Measurements from ENCODE around the gene CADM1.

Gene CADM1

GRCh38 chr11:115194802-115195110 lies 309.5 kb downstream of the CADM1 start:
- DNase-seq (ENCODE audit: low spot score) = no peak
- POLR2A ChIA-PET (ENCODE audit: low non-redundant PET) = no interaction called here
- CTCF ChIA-PET = interaction anchor here (0.6 kb wide), 1 partner anchor 35 kb away, joined by 3 read pairs; no protein-coding TSS in a partner anchor
- H3K27ac ChIP-seq = no peak overlapping the region
- no peak for TF ChIP-seq CTCF (conservative IDR thresholded peaks at IDR 0.05; ENCODE audit: low read depth)

GRCh38 chr11:115193914-115194801 lies 310.1 kb downstream of the CADM1 start:
- no peak for DNase-seq (ENCODE audit: low spot score)
- ChIA-PET POLR2A (ENCODE audit: low non-redundant PET) (no interaction called here), CTCF (interaction anchor here (0.6 kb wide), 1 partner anchor 35 kb away, joined by 3 read pairs; no protein-coding TSS in a partner anchor)
- TF ChIP-seq CTCF (conservative IDR thresholded peaks at IDR 0.05; ENCODE audit: low read depth) = no peak
- no peak overlapping the region for H3K27ac ChIP-seq

GRCh38 chr11:115191761-115192160 lies 312.5 kb downstream of the CADM1 start:
- no peak overlapping the region for H3K27ac ChIP-seq
- DNase-seq (ENCODE audit: low spot score) = no peak
- POLR2A ChIA-PET (ENCODE audit: low non-redundant PET) = no interaction called here
- no peak for TF ChIP-seq CTCF (conservative IDR thresholded peaks at IDR 0.05; ENCODE audit: low read depth)
- CTCF ChIA-PET = no interaction called here

GRCh38 chr11:115190196-115190595 lies 314.0 kb downstream of the CADM1 start:
- ChIA-PET POLR2A (ENCODE audit: low non-redundant PET) (no interaction called here), CTCF (no interaction called here)
- DNase-seq (ENCODE audit: low spot score) = no peak
- TF ChIP-seq CTCF (conservative IDR thresholded peaks at IDR 0.05; ENCODE audit: low read depth) = no peak
- H3K27ac ChIP-seq = no peak overlapping the region

GRCh38 chr11:115188898-115189278 lies 315.3 kb downstream of the CADM1 start:
- no peak for DNase-seq (ENCODE audit: low spot score)
- H3K27ac ChIP-seq = no peak overlapping the region
- POLR2A ChIA-PET (ENCODE audit: low non-redundant PET) = no interaction called here
- CTCF ChIA-PET = no interaction called here
- TF ChIP-seq CTCF (conservative IDR thresholded peaks at IDR 0.05; ENCODE audit: low read depth) = no peak

GRCh38 chr11:115188188-115188897 lies 315.9 kb downstream of the CADM1 start:
- no peak overlapping the region for H3K27ac ChIP-seq
- CTCF ChIA-PET = no interaction called here
- TF ChIP-seq CTCF (conservative IDR thresholded peaks at IDR 0.05; ENCODE audit: low read depth) = no peak
- POLR2A ChIA-PET (ENCODE audit: low non-redundant PET) = no interaction called here
- DNase-seq (ENCODE audit: low spot score) = no peak

All from RWPE1 (cell line).